NB4 (cell line): ENCODE results near the gene PRG3.

Experiments
- CTCF ChIP-seq: IDR thresholded peaks from one replicate; pipeline ENCODE4 v1.5.1; 2012; ENCODE audit warnings: low read depth, low read length
- MAX ChIP-seq: IDR thresholded peaks from 2 replicates; pipeline ENCODE4 v1.6.1; 2011; ENCODE audit warnings: low read depth, low read length
- MYC ChIP-seq: IDR thresholded peaks from 2 replicates; pipeline ENCODE4 v1.6.1; 2011; ENCODE audit warnings: low read depth, low read length
- POLR2A ChIP-seq: IDR thresholded peaks from 2 replicates; pipeline ENCODE4 v1.6.1; 2011; ENCODE audit warnings: mild to moderate bottlenecking; ENCODE audit not compliant: insufficient read length; ENCODE audit errors: extremely low read depth

- no peak for TF ChIP-seq CTCF
- TF ChIP-seq POLR2A, result no peak
- no peak for TF ChIP-seq MAX
- TF ChIP-seq MYC, result no peak
Observed at GRCh38 chr11:57419146-57419545, 38.2 kb upstream of the PRG3 start.
